ENCODE measurements around the gene RGMA.
"Not testable (repeated sequence)": the region's sequence is repeated elsewhere in the genome, so short reads cannot be mapped to it uniquely, and the experiment has no call there.

The RGMA gene

DNA sequence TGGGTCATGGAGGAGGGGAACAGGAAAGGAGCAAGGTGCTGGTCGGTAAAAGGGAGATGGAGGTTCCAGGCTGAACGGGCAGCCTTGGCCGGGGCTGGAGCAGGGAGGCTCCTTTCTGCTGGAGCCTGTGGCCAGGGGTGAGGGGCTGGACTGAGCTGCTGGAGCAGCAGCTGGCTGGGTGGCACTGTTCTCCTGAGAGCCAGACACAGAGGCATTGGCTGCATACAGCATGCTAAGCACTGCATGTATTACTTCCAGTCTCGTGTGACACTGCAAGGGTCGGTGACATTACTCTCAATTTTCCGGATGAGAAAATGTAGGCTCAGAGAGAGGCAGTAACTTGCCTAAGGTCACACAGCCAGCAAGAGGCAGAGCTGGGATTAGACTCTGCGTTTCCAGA, 42.3 kb downstream of the RGMA start:
- DNase-seq: no peak

DNA sequence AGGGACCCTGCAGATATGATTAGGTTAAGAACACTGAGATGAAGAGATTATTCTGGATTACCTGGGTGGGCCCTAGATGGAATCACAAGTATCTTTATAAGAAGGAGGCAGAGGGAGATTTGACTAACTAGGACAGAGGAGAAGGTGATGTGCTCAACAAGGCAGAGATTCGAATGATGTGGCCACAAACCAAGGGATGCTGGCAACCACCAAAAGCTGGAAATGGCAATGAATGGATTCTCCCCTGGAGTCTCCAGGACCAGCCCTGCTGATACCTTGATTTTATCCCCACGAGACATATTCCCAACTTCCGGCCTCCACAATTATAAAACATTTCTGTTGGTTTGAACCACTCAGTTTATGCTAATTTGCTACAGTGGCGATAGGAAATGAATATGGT, 42.9 kb downstream of the RGMA start:
- no peak for DNase-seq

GRCh38 chr15:93045191-93045785, 43.7 kb downstream of the RGMA start:
- no peak for DNase-seq

GRCh38 chr15:93044301-93045190, 44.5 kb downstream of the RGMA start:
- DNase-seq: no peak

- DNase-seq: no peak
Measured at GRCh38 chr15:93043621-93044300, 45.2 kb downstream of the RGMA start.

- DNase-seq: no peak
Measured at GRCh38 chr15:93042691-93043378, 46.2 kb downstream of the RGMA start.

DNA sequence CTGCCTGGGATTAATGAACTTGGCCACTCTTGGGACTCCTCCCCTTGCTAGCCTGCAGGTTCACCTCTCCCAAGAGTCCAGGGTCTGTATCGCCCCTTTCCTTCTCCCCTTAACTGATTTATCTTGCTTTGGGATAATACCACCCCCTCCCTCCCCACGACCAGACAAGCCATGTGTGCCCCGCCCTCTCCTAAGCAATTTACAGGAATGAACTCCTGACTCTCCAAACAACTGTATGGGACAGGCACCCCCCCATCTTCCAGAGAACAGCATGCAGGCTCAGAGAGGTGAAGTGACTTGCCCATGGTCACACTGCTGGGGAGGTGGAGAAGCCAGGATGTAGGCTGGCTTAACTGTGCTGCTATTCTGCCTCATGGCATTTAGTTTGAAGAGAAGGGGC, 46.8 kb downstream of the RGMA start:
- DNase-seq: no peak

- DNase-seq: no peak
Measured at GRCh38 chr15:93041159-93041547, 47.9 kb downstream of the RGMA start.

GRCh38 chr15:93040288-93041158, 48.5 kb downstream of the RGMA start:
- DNase-seq: no peak

- not testable (repeated sequence) for DNase-seq
Measured at GRCh38 chr15:93039562-93040287, 49.3 kb downstream of the RGMA start.

- no peak for DNase-seq
Measured at GRCh38 chr15:93037820-93038705, 50.9 kb downstream of the RGMA start.

DNA sequence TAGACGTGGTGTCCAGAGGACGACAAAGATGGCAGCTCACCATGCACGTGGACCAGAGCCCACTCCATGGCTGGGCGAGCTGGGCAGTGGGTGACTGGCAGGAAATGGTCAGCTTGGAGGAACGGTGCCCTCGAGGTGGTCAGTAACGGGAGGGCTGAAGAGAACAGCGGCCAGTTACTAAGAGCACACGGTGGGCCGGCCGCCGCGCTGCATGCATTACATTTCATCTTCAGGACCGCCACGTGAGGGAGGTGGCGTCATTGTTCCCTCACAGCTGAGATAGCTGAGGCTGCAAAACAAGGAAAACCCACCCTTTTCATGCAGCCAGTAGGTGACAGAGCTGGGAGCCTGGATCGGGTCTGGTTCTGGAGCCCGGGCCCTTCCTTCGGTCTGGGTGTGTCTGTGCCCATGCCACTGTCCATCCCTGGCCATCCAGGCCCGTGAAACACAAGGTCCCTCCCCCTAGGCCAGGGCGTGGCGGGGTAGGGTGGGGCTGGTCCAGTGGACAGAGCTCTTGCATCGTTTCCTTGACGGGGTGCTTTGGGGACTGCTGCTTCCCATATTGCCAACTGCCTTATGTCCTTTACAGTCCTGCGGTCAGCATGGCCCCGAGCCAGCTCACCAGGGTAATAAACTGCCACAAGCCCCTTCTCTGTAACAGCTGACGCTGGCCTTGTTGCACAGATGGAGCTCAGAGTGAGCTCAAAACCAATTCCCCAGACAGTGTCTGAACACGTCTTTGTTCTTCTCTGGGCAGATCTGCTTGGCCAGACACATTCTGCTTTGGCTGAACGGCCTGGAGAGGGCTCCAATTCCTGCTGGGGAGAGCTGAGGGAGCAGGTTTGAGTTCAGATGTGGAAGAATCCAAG, 51.8 kb downstream of the RGMA start:
- no peak for DNase-seq

DNA sequence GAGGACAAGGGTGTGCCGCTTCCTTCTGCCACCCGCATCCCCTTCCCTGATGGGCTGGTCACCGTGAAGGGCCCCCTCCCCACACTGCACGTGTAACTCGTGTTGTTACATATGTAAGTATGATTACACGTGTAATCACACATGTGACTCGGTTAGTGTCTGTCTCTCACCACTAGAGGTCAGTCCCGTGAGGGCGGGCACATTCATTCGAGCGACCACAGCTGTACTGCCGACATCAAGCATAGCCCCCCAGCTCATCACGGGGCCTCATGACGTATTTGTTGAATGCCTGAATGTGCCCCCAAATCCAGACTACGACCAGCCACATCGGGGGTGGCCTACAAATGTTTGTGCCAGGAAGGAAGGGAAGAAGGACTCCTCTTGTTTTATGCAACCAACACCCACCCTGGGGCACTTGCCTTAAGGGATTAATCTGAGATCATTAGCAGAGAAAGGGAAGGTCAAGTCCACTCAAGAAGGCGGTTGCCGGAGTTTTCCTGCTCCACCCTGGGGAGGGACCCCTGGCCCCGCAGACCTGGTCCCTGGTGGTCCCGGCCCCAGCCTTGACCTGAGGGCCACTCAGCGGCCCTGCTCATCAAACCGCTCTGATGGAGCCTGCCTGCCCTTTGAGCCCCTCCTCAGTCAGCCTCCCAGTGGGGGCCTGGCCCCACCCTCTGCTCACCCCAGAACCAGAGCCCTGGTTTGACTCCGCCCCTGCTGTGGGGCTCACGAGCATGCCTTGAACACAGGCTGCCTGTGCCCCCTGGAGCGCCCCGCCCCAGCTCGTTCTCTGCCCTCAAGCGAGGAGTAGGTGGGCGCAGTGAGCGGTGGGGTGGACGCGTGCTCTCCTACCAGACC, 52.8 kb downstream of the RGMA start:
- DNase-seq: peak; percentile 63

DNA sequence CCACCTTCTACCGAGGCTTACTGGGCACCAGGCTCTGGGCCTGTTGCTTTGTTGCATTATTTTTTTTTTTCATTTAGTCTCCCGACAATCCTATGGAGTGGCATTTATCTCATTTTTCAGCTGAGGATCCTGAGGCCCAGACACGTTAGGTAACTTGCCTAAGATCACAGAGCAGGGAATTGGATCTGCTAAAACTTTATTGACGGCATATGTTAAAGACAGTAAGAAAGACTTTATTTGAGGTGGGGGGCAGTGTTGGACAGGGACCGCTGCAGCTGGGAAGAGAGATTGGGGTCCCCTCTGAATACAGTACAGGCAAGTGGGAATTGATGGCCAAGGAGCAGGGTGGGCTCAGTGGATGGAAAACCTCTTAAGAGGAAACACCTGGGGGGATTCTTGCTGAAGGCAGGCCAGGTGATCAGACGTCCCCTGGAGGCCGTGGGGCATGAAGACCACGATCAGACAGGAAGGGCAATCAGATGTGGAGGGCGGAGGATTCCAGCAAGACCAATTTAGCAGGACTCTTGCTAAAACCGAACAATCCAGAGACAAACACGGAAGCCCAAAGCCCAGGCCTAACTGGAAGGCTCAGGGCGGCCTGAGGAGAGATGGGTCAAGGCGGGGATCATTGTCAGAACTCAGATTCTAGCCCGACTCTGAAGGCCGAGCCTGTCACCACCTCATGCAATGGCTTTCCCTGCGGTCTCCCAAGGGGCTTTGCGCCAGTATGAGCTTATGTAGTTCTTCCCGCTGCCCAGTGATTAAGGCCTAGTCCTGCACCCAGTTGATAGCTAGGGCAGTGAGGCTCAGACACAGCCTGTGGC, 53.7 kb downstream of the RGMA start:
- no peak for DNase-seq

DNA sequence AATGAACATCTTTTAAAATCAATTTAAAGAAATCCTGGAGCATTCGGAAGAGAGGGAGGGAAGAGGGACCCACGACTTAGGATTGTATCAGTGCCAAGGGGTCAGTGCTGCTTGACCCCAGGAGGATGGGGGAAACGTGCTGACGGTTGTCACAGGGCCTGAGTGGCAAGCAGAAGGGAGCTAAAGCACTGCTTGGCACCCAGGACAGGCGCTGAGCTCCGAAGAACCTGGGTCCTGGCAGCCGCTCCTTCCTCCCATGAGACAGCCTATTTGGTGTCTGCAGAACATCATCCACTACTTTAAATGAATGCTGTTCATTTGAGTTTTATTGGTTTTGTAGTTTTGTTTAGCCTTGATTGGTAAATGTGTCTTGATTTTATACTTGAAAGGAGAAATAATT, 54.5 kb downstream of the RGMA start:
- no peak for DNase-seq

DNA sequence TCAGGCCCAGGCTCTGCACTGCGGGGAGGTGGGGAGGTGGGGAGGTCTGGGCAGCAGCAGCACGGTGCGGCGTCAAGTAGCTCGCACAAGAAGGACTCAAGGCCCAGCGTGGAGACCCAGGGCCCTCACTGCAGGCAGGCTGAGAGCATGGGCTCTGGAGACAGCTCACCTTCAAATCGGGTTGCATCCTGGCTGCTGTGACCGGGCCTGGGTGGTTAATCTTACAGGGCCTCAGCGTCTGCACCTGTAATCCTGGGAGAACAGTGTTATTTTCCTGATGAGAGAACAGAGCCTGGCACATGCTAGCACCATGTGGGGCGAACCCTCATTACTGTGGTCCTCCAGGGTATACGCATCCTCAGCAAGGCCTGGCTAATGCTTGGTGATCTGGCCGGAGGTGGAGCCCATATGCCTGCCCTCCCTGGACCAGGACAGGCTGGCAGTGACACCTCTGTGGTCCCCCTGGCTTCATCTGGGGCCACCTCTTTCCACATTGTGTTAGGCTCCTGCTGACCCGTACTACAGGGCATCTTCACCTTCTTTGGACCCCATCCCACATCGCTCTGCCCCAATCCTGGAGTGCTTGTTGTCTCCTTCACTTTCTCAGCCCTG, 55.5 kb downstream of the RGMA start:
- no peak for DNase-seq

Measured in stimulated activated CD8-positive, alpha-beta memory T cell treated with anti-CD3 and anti-CD28 coated beads, Interleukin-4, amount 100 ng/mL, for 48 hours (primary cell).